H9 (cell line): ENCODE results near the gene DBH. TPM values are rescaled to one million over a fixed set of nuclear protein-coding genes. Genes with fewer than 3 reads are reported as not detected.

Experiments used
- DNase-seq: peaks from one replicate; pipeline ENCODE4 v3.0.0-alpha.2; 2017
- H2AFZ ChIP-seq: one replicate; pipeline ENCODE4 v1.6.1; 2013; ENCODE audit warnings: mild to moderate bottlenecking, low read length, control low read depth, moderate library complexity
- H2AK5ac ChIP-seq: 2 replicates; pipeline ENCODE4 v1.6.1; 2013; ENCODE audit warnings: low read length, control low read depth, mixed read lengths; ENCODE audit not compliant: insufficient read length
- H2BK120ac ChIP-seq: one replicate; pipeline ENCODE4 v1.6.1; 2013; ENCODE audit warnings: low read depth, mild to moderate bottlenecking, low read length, control low read depth, inconsistent platforms; ENCODE audit not compliant: poor library complexity, severe bottlenecking
- H2BK12ac ChIP-seq: 2 replicates; pipeline ENCODE4 v1.6.1; 2013; ENCODE audit warnings: low read length, control low read depth, mixed read lengths, low read depth; ENCODE audit not compliant: insufficient read length
- H2BK15ac ChIP-seq: 2 replicates; pipeline ENCODE4 v1.6.1; 2013; ENCODE audit warnings: low read depth, low read length, control low read depth
- H2BK20ac ChIP-seq: one replicate; pipeline ENCODE4 v1.6.1; 2013; ENCODE audit warnings: low read depth, mild to moderate bottlenecking, low read length, control low read depth, inconsistent platforms; ENCODE audit not compliant: poor library complexity, severe bottlenecking
- H2BK5ac ChIP-seq: 2 replicates; pipeline ENCODE4 v1.6.1; 2013; ENCODE audit warnings: low read length, control low read depth, mixed read lengths; ENCODE audit not compliant: insufficient read length
- H3K14ac ChIP-seq: 2 replicates; pipeline ENCODE4 v1.6.1; 2013; ENCODE audit warnings: low read length, control low read depth; ENCODE audit not compliant: insufficient read depth
- H3K18ac ChIP-seq: 2 replicates; pipeline ENCODE4 v1.6.1; 2013; ENCODE audit warnings: low read depth, mild to moderate bottlenecking, mixed read lengths, low read length, control low read depth; ENCODE audit not compliant: insufficient read length
- H3K23ac ChIP-seq: 2 replicates; pipeline ENCODE4 v1.6.1; 2013; ENCODE audit warnings: low read length, control low read depth, mixed read lengths, low read depth; ENCODE audit not compliant: insufficient read length
- H3K23me2 ChIP-seq: 2 replicates; pipeline ENCODE4 v1.6.1; 2013; ENCODE audit warnings: low read depth, mild to moderate bottlenecking, mixed read lengths, low read length, control low read depth; ENCODE audit not compliant: insufficient read length, poor library complexity, severe bottlenecking
- H3K27ac ChIP-seq: 2 replicates; pipeline ENCODE4 v1.5.1; 2013; ENCODE audit warnings: low read length, control low read depth, mixed read lengths, low read depth; ENCODE audit not compliant: insufficient read length
- H3K27me3 ChIP-seq: 2 replicates; pipeline ENCODE4 v1.6.1; 2013; ENCODE audit warnings: low read length, control low read depth, inconsistent platforms; ENCODE audit not compliant: insufficient read depth
- H3K4ac ChIP-seq: 2 replicates; pipeline ENCODE4 v1.6.1; 2013; ENCODE audit warnings: low read depth, mild to moderate bottlenecking, control low read depth, inconsistent platforms, low read length, moderate library complexity
- H3K4me1 ChIP-seq: 2 replicates; pipeline ENCODE4 v1.6.1; 2013; ENCODE audit warnings: low read length, control low read depth, inconsistent platforms; ENCODE audit not compliant: insufficient read depth
- H3K4me2 ChIP-seq: 2 replicates; pipeline ENCODE4 v1.6.1; 2013; ENCODE audit warnings: low read length, control low read depth, mixed read lengths; ENCODE audit not compliant: insufficient read length, insufficient read depth
- H3K56ac ChIP-seq: 2 replicates; pipeline ENCODE4 v1.6.1; 2013; ENCODE audit warnings: low read depth, mild to moderate bottlenecking, mixed read lengths, low read length, control low read depth; ENCODE audit not compliant: insufficient read length
- H3K79me1 ChIP-seq: 2 replicates; pipeline ENCODE4 v1.6.1; 2013; ENCODE audit warnings: low read depth, mild to moderate bottlenecking, moderate library complexity, low read length, control low read depth, inconsistent platforms; ENCODE audit not compliant: insufficient read depth, poor library complexity, severe bottlenecking
- H3K79me2 ChIP-seq: 2 replicates; pipeline ENCODE4 v1.6.1; 2013; ENCODE audit warnings: low read length, control low read depth, inconsistent platforms; ENCODE audit not compliant: insufficient read depth
- H3K9ac ChIP-seq: 2 replicates; pipeline ENCODE4 v1.6.1; 2013; ENCODE audit warnings: low read length, control low read depth, mixed read lengths; ENCODE audit not compliant: insufficient read length; ENCODE audit errors: extremely low read depth
- H3K9me3 ChIP-seq: one replicate; pipeline ENCODE4 v1.6.1; 2013; ENCODE audit warnings: low read depth, low read length, inconsistent platforms; ENCODE audit not compliant: control insufficient read depth
- H3T11ph ChIP-seq: one replicate; pipeline ENCODE4 v1.6.1; 2013; ENCODE audit warnings: mild to moderate bottlenecking, low read length, control low read depth, inconsistent platforms
- H4K20me1 ChIP-seq: one replicate; pipeline ENCODE4 v1.6.1; 2013; ENCODE audit not compliant: control insufficient read depth, insufficient read length, insufficient read depth
- H4K5ac ChIP-seq: 2 replicates; pipeline ENCODE4 v1.6.1; 2013; ENCODE audit warnings: low read depth, mild to moderate bottlenecking, mixed read lengths, low read length, control low read depth; ENCODE audit not compliant: insufficient read length
- H4K8ac ChIP-seq: replicated peaks from 2 replicates; pipeline ENCODE4 v1.6.1; 2013; ENCODE audit warnings: low read length, control low read depth, mixed read lengths, low read depth; ENCODE audit not compliant: insufficient read length
- H4K91ac ChIP-seq: 2 replicates; pipeline ENCODE4 v1.6.1; 2013; ENCODE audit warnings: low read depth, mild to moderate bottlenecking, moderate library complexity, mixed read lengths, low read length, control low read depth; ENCODE audit not compliant: insufficient read length
- H3K27ac Mint-ChIP-seq, 3 experiments: 2 replicates in 2 of 3; 3 replicates in 1 of 3; pipeline ENCODE4 v1.8.0; 2020 to 2021; ENCODE audit warnings: mixed read lengths in 3 of 3, mild to moderate bottlenecking in 1 of 3, moderate library complexity in 1 of 3
- H3K27me3 Mint-ChIP-seq: 2 replicates; pipeline ENCODE4 v1.8.0; 2021; ENCODE audit warnings: low read depth, mild to moderate bottlenecking, moderate library complexity, mixed read lengths
- H3K36me3 Mint-ChIP-seq, 3 experiments: 2 replicates in 2 of 3; 3 replicates in 1 of 3; pipeline ENCODE4 v1.8.0; 2020 to 2021; ENCODE audit warnings: low read depth in 3 of 3, mixed read lengths in 3 of 3; ENCODE audit not compliant: insufficient read depth in 1 of 3
- H3K4me1 Mint-ChIP-seq, 2 experiments: 2 replicates each; pipeline ENCODE4 v1.8.0; 2020; ENCODE audit warnings: mixed read lengths in 2 of 2
- H3K4me3 Mint-ChIP-seq, 2 experiments: 2 replicates in 1 of 2; 3 replicates in 1 of 2; pipeline ENCODE4 v1.8.0; 2020 to 2021; ENCODE audit warnings: mild to moderate bottlenecking in 2 of 2, mixed read lengths in 2 of 2, moderate library complexity in 1 of 2
- H3K9me3 Mint-ChIP-seq, 2 experiments: 2 replicates in 1 of 2; 3 replicates in 1 of 2; pipeline ENCODE4 v1.8.0; 2020; ENCODE audit warnings: mild to moderate bottlenecking in 2 of 2, mixed read lengths in 2 of 2, moderate library complexity in 1 of 2
- WGBS: extraction: QIAGEN DNeasy Blood & Tissue Kit; methylation state at CpG from one replicate; pipeline ENCODE4 v1.1.7; 2013; ENCODE audit warnings: missing lambda C conversion rate, low lambda C conversion rate, mixed read lengths; ENCODE audit not compliant: insufficient read length; ENCODE audit errors: extremely low coverage; 5-methylcytosine and 5-hydroxymethylcytosine counted together
- total RNA-seq: library from RNA; stranded (reverse); gene quantifications from 2 replicates; pipeline ENCODE4 v1.2.1, GENCODE V29; 2021
- TF ChIP-seq, protein P1 (sequence below): fragments of 200-600 bp; sonication (generic); conservative IDR thresholded peaks from 3 replicates; pipeline ENCODE4 v1.8.0; 2021; ENCODE audit warnings: antibody characterized with exemption, mild to moderate bottlenecking

The DBH gene
- total RNA-seq, 1 experiment from 2014 or later = not detected

DNA sequence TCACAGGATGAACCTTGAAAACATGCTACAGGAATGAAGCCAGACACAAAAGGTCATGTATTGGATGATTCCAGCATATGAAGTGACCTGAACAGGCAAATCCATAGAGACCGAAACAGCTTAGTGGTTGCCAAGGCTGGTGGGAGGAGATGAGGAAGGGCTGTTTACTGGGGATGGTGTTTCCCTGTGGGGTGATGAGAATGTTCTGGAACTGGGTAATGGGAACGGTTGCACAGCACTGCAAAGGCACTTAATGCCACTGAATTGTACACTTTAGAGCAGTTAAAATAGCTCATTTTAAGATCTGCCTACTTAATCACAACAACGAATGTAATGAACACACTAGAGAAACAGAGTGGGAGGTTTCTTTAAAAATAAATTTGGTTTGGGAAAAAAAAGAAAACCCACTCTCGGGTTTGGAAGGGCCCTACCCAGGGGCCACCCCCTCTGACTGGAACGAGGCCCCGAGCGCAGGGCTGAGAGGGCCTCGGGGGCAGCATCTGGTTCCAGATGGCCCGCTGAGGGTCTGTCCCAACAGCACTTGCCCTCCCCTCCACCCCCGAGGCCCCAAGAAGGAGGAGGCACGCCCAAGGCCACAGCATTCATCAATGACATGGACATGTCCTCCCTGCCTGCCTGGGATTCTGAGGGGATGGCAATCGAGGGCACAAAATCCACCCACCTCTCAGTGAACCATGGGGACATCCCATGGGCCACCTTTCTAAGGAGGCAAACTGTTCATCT, 70.3 kb downstream of the DBH start:
- no peak overlapping the region for H2BK20ac ChIP-seq
- H2BK120ac ChIP-seq = no peak overlapping the region
- whole genome bisulfite sequencing = no CpG with 5 or more reads among the region's 12 CpGs
- no peak overlapping the region for H2BK5ac ChIP-seq
- no peak overlapping the region for H2BK12ac ChIP-seq
- H3K79me1 ChIP-seq = no peaks in the 10 kb centered on the region
- H3K23ac ChIP-seq = no peak overlapping the region
- H3K4me1 Mint-ChIP-seq = peaks cover 2 to 20% of the 10 kb centered on the region in 2 experiments
- H4K91ac ChIP-seq = no peak overlapping the region
- H3K36me3 Mint-ChIP-seq = no peaks in the 10 kb centered on the region
- H4K5ac ChIP-seq = no peak overlapping the region
- no peak overlapping the region for H3K14ac ChIP-seq
- no peaks in the 10 kb centered on the region for H3K9me3 Mint-ChIP-seq
- no peak overlapping the region for H2AFZ ChIP-seq
- no peak overlapping the region for H3K56ac ChIP-seq
- H2BK15ac ChIP-seq = no peak overlapping the region
- no peak for DNase-seq
- no peaks in the 10 kb centered on the region for H3K4me1 ChIP-seq
- H3K9me3 ChIP-seq = no peaks in the 10 kb centered on the region
- H3K4me2 ChIP-seq = no peak overlapping the region
- H3K27me3 ChIP-seq = no peaks in the 10 kb centered on the region
- H3K18ac ChIP-seq = no peak overlapping the region
- no peak overlapping the region for H3T11ph ChIP-seq
- H3K27ac ChIP-seq = no peak overlapping the region
- no peaks in the 10 kb centered on the region; the same call in 1 of the 2 replicates for H3K27me3 Mint-ChIP-seq
- no peak overlapping the region for H3K9ac ChIP-seq
- no peak overlapping the region for H2AK5ac ChIP-seq
- H3K79me2 ChIP-seq = no peaks in the 10 kb centered on the region
- no peak overlapping the region for H3K27ac Mint-ChIP-seq
- H3K4me3 Mint-ChIP-seq = no peak overlapping the region
- no peak overlapping the region for H4K8ac ChIP-seq
- H3K4ac ChIP-seq = no peak overlapping the region
- TF ChIP-seq, protein P1, sequence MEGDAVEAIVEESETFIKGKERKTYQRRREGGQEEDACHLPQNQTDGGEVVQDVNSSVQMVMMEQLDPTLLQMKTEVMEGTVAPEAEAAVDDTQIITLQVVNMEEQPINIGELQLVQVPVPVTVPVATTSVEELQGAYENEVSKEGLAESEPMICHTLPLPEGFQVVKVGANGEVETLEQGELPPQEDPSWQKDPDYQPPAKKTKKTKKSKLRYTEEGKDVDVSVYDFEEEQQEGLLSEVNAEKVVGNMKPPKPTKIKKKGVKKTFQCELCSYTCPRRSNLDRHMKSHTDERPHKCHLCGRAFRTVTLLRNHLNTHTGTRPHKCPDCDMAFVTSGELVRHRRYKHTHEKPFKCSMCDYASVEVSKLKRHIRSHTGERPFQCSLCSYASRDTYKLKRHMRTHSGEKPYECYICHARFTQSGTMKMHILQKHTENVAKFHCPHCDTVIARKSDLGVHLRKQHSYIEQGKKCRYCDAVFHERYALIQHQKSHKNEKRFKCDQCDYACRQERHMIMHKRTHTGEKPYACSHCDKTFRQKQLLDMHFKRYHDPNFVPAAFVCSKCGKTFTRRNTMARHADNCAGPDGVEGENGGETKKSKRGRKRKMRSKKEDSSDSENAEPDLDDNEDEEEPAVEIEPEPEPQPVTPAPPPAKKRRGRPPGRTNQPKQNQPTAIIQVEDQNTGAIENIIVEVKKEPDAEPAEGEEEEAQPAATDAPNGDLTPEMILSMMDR = no peak
- H3K23me2 ChIP-seq = peaks cover 4% of the 10 kb centered on the region
- H4K20me1 ChIP-seq = no peaks in the 10 kb centered on the region
